Psoas muscle (tissue), 8 donors: ENCODE results near the gene GIT1. TPM values are rescaled to one million over a fixed set of nuclear protein-coding genes. Genes with fewer than 3 reads are reported as not detected.

ENCODE experiments used
- ATAC-seq, 4 donors: fragments of 200-7000 bp; cut with Tn5 transposase; one replicate each; pipeline ENCODE4 v1.9.1; 2020; ENCODE audit warnings: moderate library complexity in 3 of 4, mild to moderate bottlenecking in 2 of 4
- DNase-seq, 2 donors: peaks; one replicate each; pipeline ENCODE4 v3.0.0-alpha.2; 2020
- H3K27ac ChIP-seq: fragments of 200-600 bp; one replicate; pipeline ENCODE4 v1.8.0; 2022
- H3K27me3 ChIP-seq, 3 donors: fragments of 200-600 bp in 1 of 3; one replicate each; pipeline versions ENCODE4 v1.6.1 to v1.8.0; 2013 to 2022; ENCODE audit warnings: low read length in 2 of 3, mild to moderate bottlenecking in 2 of 3, moderate library complexity in 1 of 3; ENCODE audit not compliant: insufficient read depth in 3 of 3
- H3K36me3 ChIP-seq, 2 donors: fragments of 200-600 bp in 1 of 2; one replicate each; pipeline versions ENCODE4 v1.6.1 to v1.8.0; 2013 to 2022; ENCODE audit warnings: low read depth in 1 of 2, mild to moderate bottlenecking in 1 of 2, moderate library complexity in 1 of 2; ENCODE audit not compliant: insufficient read depth in 1 of 2
- H3K4me1 ChIP-seq: fragments of 200-600 bp; one replicate; pipeline ENCODE4 v1.8.0; 2022
- H3K4me3 ChIP-seq: fragments of 200-600 bp; one replicate; pipeline ENCODE4 v1.8.0; 2022; ENCODE audit warnings: mild to moderate bottlenecking
- H3K9me3 ChIP-seq: fragments of 200-600 bp; one replicate; pipeline ENCODE4 v1.8.0; 2022
- WGBS, 3 donors: extraction: QIAGEN DNeasy Blood & Tissue Kit; methylation state at CpG; one replicate each; pipeline versions ENCODE4 v1.1.6 to v1.1.7; 2013; 5-methylcytosine and 5-hydroxymethylcytosine counted together
- intact Hi-C, 2 donors: fragments of 100-400 bp; cut with DNase I; formaldehyde crosslinking; loops; one replicate each; pipeline versions ENCODE4 v1.11.0 to v1.14.2; 2022
- polyA plus RNA-seq, 3 donors: library from polyadenylated mRNA; stranded (reverse); fragments of 200-250 nt; gene quantifications; one replicate each; pipeline ENCODE4 v1.2.3, GENCODE V29; 2013
- total RNA-seq, 4 donors: library from RNA; stranded (reverse); fragmentation: NEBNext Ultra II Directional in 2 of 4; extraction: Animal tissue kit (Norgen Biotek cat#: 25700) in 2 of 4; gene quantifications; one replicate each; pipeline versions ENCODE4 v1.2.1 to v1.2.4, GENCODE V29; 2021 to 2023
- TF ChIP-seq, protein P1 (sequence below): fragments of 200-600 bp; IDR thresholded peaks from one replicate; pipeline ENCODE4 v1.8.0; 2022; ENCODE audit warnings: antibody characterized with exemption
- donor health status: healthy with polysubstance abuse.
- donor health status: DM: no; HTN: no; CAD: no; lungs with moderate emphysema.
- donor health status: Bipolar disorder and iron deficiency.
- donor health status: healthy.
- donor health status: DM: yes; HTN: yes; CAD: no.
- donor health status: DM: no; HTN: no; CAD: no.
- donor health status: DM: no; HTN: no; CAD: no.
- donor health status: DM: yes; HTN: yes; CAD: no.

GIT1 gene
- total and polyA plus RNA-seq, 7 donors: 24.3 to 46.0 (median 33.5) TPM

DNA sequence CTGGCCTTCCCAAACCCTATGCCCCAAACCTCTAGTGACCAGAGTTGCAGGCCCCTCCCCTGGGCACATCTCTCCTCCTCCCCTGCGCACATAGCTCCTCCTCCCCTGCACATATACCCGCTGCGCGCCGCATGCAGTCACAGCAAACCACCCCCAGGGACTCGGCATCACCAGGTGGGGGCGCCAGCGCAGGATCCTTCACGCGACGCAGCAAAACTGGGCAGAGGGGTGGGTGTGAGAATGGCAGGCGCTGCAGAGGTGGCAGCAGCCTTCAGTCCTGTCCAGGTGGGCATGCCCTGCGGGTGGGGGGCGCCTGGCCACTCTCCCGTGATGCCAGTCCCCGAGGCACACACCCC, 27.7 kb upstream of the GIT1 start:
- intact Hi-C loops: no loop called here
- ATAC-seq (no peak), DNase-seq (peak; percentile 78 to 88)
- 35 to 36% (median 36%) methylated on average over 15 to 16 of the region's 16 CpGs for WGBS, 3 donors
- peak overlapping the region; percentile 99 for H3K27ac ChIP-seq
- H3K4me1 ChIP-seq: peaks cover 66% of the 10 kb centered on the region
- H3K9me3 ChIP-seq: no peaks in the 10 kb centered on the region
- TF ChIP-seq, protein P1, sequence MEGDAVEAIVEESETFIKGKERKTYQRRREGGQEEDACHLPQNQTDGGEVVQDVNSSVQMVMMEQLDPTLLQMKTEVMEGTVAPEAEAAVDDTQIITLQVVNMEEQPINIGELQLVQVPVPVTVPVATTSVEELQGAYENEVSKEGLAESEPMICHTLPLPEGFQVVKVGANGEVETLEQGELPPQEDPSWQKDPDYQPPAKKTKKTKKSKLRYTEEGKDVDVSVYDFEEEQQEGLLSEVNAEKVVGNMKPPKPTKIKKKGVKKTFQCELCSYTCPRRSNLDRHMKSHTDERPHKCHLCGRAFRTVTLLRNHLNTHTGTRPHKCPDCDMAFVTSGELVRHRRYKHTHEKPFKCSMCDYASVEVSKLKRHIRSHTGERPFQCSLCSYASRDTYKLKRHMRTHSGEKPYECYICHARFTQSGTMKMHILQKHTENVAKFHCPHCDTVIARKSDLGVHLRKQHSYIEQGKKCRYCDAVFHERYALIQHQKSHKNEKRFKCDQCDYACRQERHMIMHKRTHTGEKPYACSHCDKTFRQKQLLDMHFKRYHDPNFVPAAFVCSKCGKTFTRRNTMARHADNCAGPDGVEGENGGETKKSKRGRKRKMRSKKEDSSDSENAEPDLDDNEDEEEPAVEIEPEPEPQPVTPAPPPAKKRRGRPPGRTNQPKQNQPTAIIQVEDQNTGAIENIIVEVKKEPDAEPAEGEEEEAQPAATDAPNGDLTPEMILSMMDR: peak; percentile 29
- H3K36me3 ChIP-seq: peaks cover 0 to 22% of the 10 kb centered on the region in 2 donors
- H3K4me3 ChIP-seq: peak overlapping the region; percentile 98
- no peaks in the 10 kb centered on the region for H3K27me3 ChIP-seq

DNA sequence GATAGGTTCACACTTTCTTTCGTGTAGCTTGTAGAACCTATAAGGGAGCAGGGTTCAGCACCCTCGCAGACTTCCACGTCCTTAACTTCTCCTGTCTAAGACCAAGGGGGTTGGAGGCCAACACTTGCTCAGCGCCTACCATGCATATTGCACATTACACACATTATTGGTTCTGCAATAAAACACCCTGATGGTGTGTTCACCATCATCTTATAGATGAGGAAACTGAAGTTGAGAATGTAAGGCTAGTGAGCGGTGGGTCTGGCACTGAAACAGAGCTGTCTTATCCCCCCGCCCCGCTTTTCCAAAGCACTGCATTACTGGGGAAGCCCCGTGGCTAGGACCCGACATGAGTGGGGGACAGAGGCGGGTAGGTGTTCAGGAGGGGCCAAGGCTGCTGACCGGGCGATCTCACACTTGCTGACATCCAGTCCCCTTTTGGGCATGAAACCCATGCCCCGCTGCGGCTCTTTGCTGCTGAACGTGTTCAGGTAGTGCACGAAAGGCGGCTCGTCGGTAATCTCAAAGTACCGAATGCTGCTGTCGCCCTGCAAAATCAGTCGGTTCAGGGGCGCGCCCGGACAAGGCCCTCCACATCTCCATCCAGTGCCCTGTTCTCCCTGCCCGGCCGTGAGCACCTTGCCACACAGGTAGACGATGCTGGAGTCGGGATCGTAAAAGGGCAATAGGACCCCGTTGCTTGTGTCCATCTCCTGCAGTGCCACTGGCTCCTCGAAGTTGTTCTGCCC, 27.0 kb upstream of the GIT1 start:
- Histone ChIP-seq H3K27ac (peak overlapping the region; percentile 69), H3K9me3 (no peaks in the 10 kb centered on the region), H3K4me3 (peak overlapping the region; percentile 98), H3K36me3 (peaks cover 0 to 22% of the 10 kb centered on the region in 2 donors), H3K4me1 (peaks cover 66% of the 10 kb centered on the region), H3K27me3 (no peaks in the 10 kb centered on the region)
- no peak for ATAC-seq
- WGBS, 3 donors: 62 to 69% (median 62%) methylated on average over 32 of the region's 32 CpGs
- intact Hi-C loops: no loop called here
- no peak for DNase-seq
- TF ChIP-seq, protein P1: no peak

DNA sequence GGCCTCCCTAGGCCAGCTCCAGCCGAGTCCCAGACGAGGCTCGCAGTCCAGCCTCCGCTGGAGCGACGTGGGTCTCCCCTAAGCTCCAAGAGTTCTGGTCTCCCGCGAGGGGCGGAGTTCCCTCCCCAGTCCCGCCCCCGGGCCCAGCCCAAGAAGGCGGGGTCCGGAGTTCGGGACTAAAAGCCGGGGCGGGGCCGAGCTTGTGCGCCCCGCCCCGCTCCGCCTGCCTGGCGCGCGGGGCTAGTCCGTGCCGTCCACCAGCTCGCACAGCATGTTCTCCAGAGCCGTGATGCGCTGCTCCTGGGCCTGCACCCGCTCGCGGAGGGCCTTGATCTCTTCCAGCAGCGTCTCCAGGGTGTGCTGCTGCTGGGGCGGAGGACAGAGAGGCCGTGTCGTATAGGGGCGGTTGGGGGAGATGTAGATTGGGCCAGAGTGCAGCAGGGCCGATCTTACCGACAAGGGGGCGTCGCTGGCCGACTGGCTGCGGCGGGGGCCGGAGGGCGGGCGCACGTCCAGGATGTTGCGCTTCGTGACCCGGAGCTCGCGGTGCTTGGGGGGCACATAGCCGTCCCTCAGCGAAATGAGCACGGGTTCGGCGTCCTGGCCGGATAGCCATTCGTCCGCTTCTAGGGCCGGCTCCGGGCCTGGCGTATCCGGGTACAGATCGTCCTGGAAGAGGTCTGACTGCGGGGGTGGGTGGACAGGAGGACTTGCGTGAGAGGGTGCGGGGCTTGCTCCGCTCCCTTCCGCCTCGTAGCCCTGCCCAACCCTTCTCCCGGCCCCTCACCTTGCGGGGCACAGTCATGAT, 26.2 kb upstream of the GIT1 start:
- WGBS, 3 donors: 14 to 27% (median 15%) methylated on average over 72 to 74 of the region's 74 CpGs
- intact Hi-C loops: loop anchor here in 1 of 2 donors (2.0 kb wide), 1 partner anchor 35 kb away; no protein-coding TSS in a partner anchor
- Histone ChIP-seq H3K4me3 (peak overlapping the region; percentile 53), H3K27me3 (no peaks in the 10 kb centered on the region), H3K4me1 (peaks cover 66% of the 10 kb centered on the region), H3K27ac (peak overlapping the region; percentile 69), H3K9me3 (no peaks in the 10 kb centered on the region), H3K36me3 (peaks cover 0 to 17% of the 10 kb centered on the region in 2 donors)
- TF ChIP-seq, protein P1: no peak
- peak; percentile 90 to 93 for DNase-seq
- ATAC-seq: peak; percentile 19 to 43 (median 32)

- peaks cover 62% of the 10 kb centered on the region for H3K4me1 ChIP-seq
- H3K9me3 ChIP-seq: no peaks in the 10 kb centered on the region
- H3K27me3 ChIP-seq: no peaks in the 10 kb centered on the region
- peak overlapping the region; percentile 69 for H3K27ac ChIP-seq
- peak overlapping the region; percentile 53 for H3K4me3 ChIP-seq
- intact Hi-C loops: loop anchor here in 1 of 2 donors (2.0 kb wide), 1 partner anchor 34 kb away; no protein-coding TSS in a partner anchor
- WGBS, 3 donors: 63 to 65% (median 64%) methylated on average over 15 of the region's 15 CpGs
- H3K36me3 ChIP-seq: peaks cover 0 to 17% of the 10 kb centered on the region in 2 donors
- TF ChIP-seq, protein P1: no peak
- no peak for ATAC-seq
- DNase-seq: peak; percentile 43 to 67
Observed at GRCh38 chr17:29615048-29615385, 25.6 kb upstream of the GIT1 start.
